Activated naive CD4-positive, alpha-beta T cell treated with anti-CD3 and anti-CD28 coated beads, Interleukin-2, amount 50 U/mL, for 24 hours (primary cell): ENCODE results near the gene WAS.

Source experiments
- H3K27ac Mint-ChIP-seq: one replicate; pipeline ENCODE4 v1.8.0; 2021; ENCODE audit warnings: mild to moderate bottlenecking, mixed read lengths
- H3K27me3 Mint-ChIP-seq: one replicate; pipeline ENCODE4 v1.8.0; 2021; ENCODE audit warnings: mixed read lengths
- H3K36me3 Mint-ChIP-seq: one replicate; pipeline ENCODE4 v1.8.0; 2021; ENCODE audit warnings: mixed read lengths
- H3K4me1 Mint-ChIP-seq: one replicate; pipeline ENCODE4 v1.8.0; 2021; ENCODE audit warnings: mixed read lengths
- H3K4me3 Mint-ChIP-seq: one replicate; pipeline ENCODE4 v1.8.0; 2021; ENCODE audit warnings: mild to moderate bottlenecking, mixed read lengths
- H3K9me3 Mint-ChIP-seq: one replicate; pipeline ENCODE4 v1.8.0; 2021; ENCODE audit warnings: mixed read lengths

Gene WAS

GRCh38 chrX:48696909-48697727 is 13.5 kb downstream of the WAS start:
- peak overlapping the region; percentile 80 for H3K27ac Mint-ChIP-seq
- H3K4me1 Mint-ChIP-seq, result peaks cover 22% of the 10 kb centered on the region
- H3K36me3 Mint-ChIP-seq, result no peaks in the 10 kb centered on the region
- no peaks in the 10 kb centered on the region for H3K9me3 Mint-ChIP-seq
- H3K27me3 Mint-ChIP-seq, result no peaks in the 10 kb centered on the region
- H3K4me3 Mint-ChIP-seq, result peak overlapping the region; percentile 95

- no peaks in the 10 kb centered on the region for H3K9me3 Mint-ChIP-seq
- H3K4me1 Mint-ChIP-seq, result peaks cover 27% of the 10 kb centered on the region
- no peaks in the 10 kb centered on the region for H3K36me3 Mint-ChIP-seq
- H3K27me3 Mint-ChIP-seq, result no peaks in the 10 kb centered on the region
- H3K27ac Mint-ChIP-seq, result no peak overlapping the region
- peak overlapping the region; percentile 15 for H3K4me3 Mint-ChIP-seq
These were observed 14.7 kb downstream of the WAS start for GRCh38 chrX:48698306-48698705.

GRCh38 chrX:48700246-48700645 is 16.6 kb downstream of the WAS start:
- no peaks in the 10 kb centered on the region for H3K9me3 Mint-ChIP-seq
- H3K27ac Mint-ChIP-seq, result no peak overlapping the region
- H3K4me1 Mint-ChIP-seq, result peaks cover 30% of the 10 kb centered on the region
- H3K27me3 Mint-ChIP-seq, result no peaks in the 10 kb centered on the region
- H3K4me3 Mint-ChIP-seq, result no peak overlapping the region
- no peaks in the 10 kb centered on the region for H3K36me3 Mint-ChIP-seq

- H3K27ac Mint-ChIP-seq, result no peak overlapping the region
- H3K27me3 Mint-ChIP-seq, result no peaks in the 10 kb centered on the region
- H3K9me3 Mint-ChIP-seq, result no peaks in the 10 kb centered on the region
- peaks cover 22% of the 10 kb centered on the region for H3K4me1 Mint-ChIP-seq
- H3K36me3 Mint-ChIP-seq, result no peaks in the 10 kb centered on the region
- H3K4me3 Mint-ChIP-seq, result no peak overlapping the region
These were observed 17.5 kb downstream of the WAS start for GRCh38 chrX:48700951-48701653.

- H3K27me3 Mint-ChIP-seq, result no peaks in the 10 kb centered on the region
- H3K36me3 Mint-ChIP-seq, result no peaks in the 10 kb centered on the region
- H3K4me3 Mint-ChIP-seq, result no peak overlapping the region
- no peaks in the 10 kb centered on the region for H3K9me3 Mint-ChIP-seq
- no peak overlapping the region for H3K27ac Mint-ChIP-seq
- peaks cover 21% of the 10 kb centered on the region for H3K4me1 Mint-ChIP-seq
These were observed 18.4 kb downstream of the WAS start for GRCh38 chrX:48702032-48702431.

- H3K36me3 Mint-ChIP-seq, result no peaks in the 10 kb centered on the region
- no peak overlapping the region for H3K27ac Mint-ChIP-seq
- H3K27me3 Mint-ChIP-seq, result no peaks in the 10 kb centered on the region
- no peak overlapping the region for H3K4me3 Mint-ChIP-seq
- H3K9me3 Mint-ChIP-seq, result no peaks in the 10 kb centered on the region
- peaks cover 14% of the 10 kb centered on the region for H3K4me1 Mint-ChIP-seq
These were observed 19.1 kb downstream of the WAS start for GRCh38 chrX:48702716-48703115.

GRCh38 chrX:48703228-48703627 is 19.6 kb downstream of the WAS start:
- Mint-ChIP-seq H3K27me3 (no peaks in the 10 kb centered on the region), H3K9me3 (no peaks in the 10 kb centered on the region), H3K36me3 (no peaks in the 10 kb centered on the region), H3K4me3 (no peak overlapping the region), H3K4me1 (peaks cover 13% of the 10 kb centered on the region), H3K27ac (no peak overlapping the region)

- no peaks in the 10 kb centered on the region for H3K36me3 Mint-ChIP-seq
- no peaks in the 10 kb centered on the region for H3K27me3 Mint-ChIP-seq
- no peak overlapping the region for H3K27ac Mint-ChIP-seq
- peaks cover 13% of the 10 kb centered on the region for H3K4me1 Mint-ChIP-seq
- H3K4me3 Mint-ChIP-seq, result no peak overlapping the region
- H3K9me3 Mint-ChIP-seq, result no peaks in the 10 kb centered on the region
These were observed 20.3 kb downstream of the WAS start for GRCh38 chrX:48703642-48704481.

GRCh38 chrX:48705871-48706270 is 22.3 kb downstream of the WAS start:
- no peak overlapping the region for H3K4me3 Mint-ChIP-seq
- peaks cover 16% of the 10 kb centered on the region for H3K4me1 Mint-ChIP-seq
- no peak overlapping the region for H3K27ac Mint-ChIP-seq
- H3K9me3 Mint-ChIP-seq, result no peaks in the 10 kb centered on the region
- no peaks in the 10 kb centered on the region for H3K27me3 Mint-ChIP-seq
- H3K36me3 Mint-ChIP-seq, result no peaks in the 10 kb centered on the region

- Mint-ChIP-seq H3K9me3 (no peaks in the 10 kb centered on the region), H3K27ac (no peak overlapping the region), H3K36me3 (no peaks in the 10 kb centered on the region), H3K4me1 (peaks cover 45% of the 10 kb centered on the region), H3K4me3 (no peak overlapping the region), H3K27me3 (no peaks in the 10 kb centered on the region)
These were observed 26.0 kb downstream of the WAS start for GRCh38 chrX:48709522-48710112.

- peaks cover 62% of the 10 kb centered on the region for H3K4me1 Mint-ChIP-seq
- H3K9me3 Mint-ChIP-seq, result no peaks in the 10 kb centered on the region
- H3K36me3 Mint-ChIP-seq, result no peaks in the 10 kb centered on the region
- no peaks in the 10 kb centered on the region for H3K27me3 Mint-ChIP-seq
- H3K4me3 Mint-ChIP-seq, result peak overlapping the region; percentile 1
- peak overlapping the region; percentile 84 for H3K27ac Mint-ChIP-seq
These were observed 27.7 kb downstream of the WAS start for GRCh38 chrX:48711162-48711928.

GRCh38 chrX:48711929-48712505 is 28.4 kb downstream of the WAS start:
- Mint-ChIP-seq H3K4me3 (peak overlapping the region; percentile 2), H3K36me3 (no peaks in the 10 kb centered on the region)

GRCh38 chrX:48713847-48714246 is 30.2 kb downstream of the WAS start:
- peak overlapping the region; percentile 58 for H3K4me3 Mint-ChIP-seq
- no peaks in the 10 kb centered on the region for H3K9me3 Mint-ChIP-seq
- no peaks in the 10 kb centered on the region for H3K36me3 Mint-ChIP-seq
- H3K27me3 Mint-ChIP-seq, result no peaks in the 10 kb centered on the region
- peaks cover 81% of the 10 kb centered on the region for H3K4me1 Mint-ChIP-seq
- peak overlapping the region; percentile 84 for H3K27ac Mint-ChIP-seq

More at GRCh38 chrX:48711929-48712505, 28.4 kb downstream of the WAS start:
- Mint-ChIP-seq H3K27ac (peak overlapping the region; percentile 84), H3K9me3 (no peaks in the 10 kb centered on the region), H3K27me3 (no peaks in the 10 kb centered on the region), H3K4me1 (peaks cover 68% of the 10 kb centered on the region)

GRCh38 chrX:48714573-48714972 is 31.0 kb downstream of the WAS start:
- Mint-ChIP-seq H3K27ac (peak overlapping the region; percentile 66), H3K27me3 (no peaks in the 10 kb centered on the region), H3K4me3 (peak overlapping the region; percentile 47), H3K4me1 (peaks cover 85% of the 10 kb centered on the region), H3K36me3 (no peaks in the 10 kb centered on the region), H3K9me3 (no peaks in the 10 kb centered on the region)
